Measurements from ENCODE around the gene PRR14.

PRR14 gene

DNA sequence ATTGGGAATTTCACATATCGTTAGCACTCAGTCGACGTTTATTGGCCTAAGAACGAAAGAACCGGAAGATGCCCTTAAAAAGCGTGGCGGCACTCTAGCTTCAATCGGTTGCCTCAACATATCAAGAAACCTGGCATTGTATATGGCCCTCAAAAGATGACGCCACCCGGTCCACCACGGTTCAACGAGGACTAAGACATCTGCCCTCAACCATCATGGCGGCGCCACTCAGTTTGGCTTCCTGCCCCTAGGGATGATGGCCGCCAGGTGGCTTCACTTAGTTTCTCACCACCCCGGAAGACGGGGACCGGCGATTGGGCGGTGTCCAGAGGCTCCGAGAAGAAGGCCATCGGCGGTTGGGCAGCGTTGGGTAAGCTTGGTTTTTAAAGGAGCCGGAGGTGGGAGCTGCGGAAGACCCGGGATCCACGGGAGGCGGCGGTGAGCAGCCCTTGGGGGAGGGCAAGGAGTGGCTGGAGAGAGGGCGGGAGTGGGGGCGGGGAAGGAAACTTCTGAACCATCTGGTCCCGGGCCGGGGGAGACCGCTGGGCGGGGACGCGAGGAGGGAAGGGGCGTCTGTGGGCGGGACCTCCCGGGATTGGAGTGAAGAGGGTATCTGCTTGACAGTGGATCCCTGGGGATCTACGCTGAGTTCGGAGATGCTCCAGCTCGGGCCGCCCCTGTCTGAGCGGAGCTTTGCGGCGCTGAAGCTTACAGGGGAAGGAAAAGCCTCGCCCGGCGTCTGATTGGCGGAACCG, at the start of gene PRR14:
Gene PRR14, plus strand, starts transcription at position 592 of the 755 bp plus-strand sequence. CDS start 686 bp downstream, outside the sequence.
- DNase-seq (ENCODE audit: low read depth, low spot score) = peak; percentile 100

DNA sequence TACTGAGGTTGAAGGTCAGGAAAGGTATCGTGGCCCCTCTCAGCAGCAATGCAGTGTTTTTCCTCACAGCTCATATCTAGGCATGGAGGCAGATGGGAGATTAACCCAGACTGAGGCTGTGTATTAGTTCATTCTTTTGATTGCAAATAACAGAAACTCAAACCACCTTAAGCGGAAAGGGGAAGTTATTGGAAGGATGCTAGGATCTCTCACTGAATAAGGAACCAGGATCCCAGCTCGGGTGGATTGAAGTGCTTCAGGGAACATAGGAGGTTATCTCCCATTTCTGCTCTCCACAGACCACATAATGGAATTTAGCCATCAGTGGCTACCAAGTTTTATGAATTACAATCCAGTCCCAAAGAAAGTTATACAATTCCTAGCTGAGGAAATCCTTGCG, 48.8 kb upstream of the PRR14 start:
- no peak for DNase-seq (ENCODE audit: low read depth, low spot score)

DNA sequence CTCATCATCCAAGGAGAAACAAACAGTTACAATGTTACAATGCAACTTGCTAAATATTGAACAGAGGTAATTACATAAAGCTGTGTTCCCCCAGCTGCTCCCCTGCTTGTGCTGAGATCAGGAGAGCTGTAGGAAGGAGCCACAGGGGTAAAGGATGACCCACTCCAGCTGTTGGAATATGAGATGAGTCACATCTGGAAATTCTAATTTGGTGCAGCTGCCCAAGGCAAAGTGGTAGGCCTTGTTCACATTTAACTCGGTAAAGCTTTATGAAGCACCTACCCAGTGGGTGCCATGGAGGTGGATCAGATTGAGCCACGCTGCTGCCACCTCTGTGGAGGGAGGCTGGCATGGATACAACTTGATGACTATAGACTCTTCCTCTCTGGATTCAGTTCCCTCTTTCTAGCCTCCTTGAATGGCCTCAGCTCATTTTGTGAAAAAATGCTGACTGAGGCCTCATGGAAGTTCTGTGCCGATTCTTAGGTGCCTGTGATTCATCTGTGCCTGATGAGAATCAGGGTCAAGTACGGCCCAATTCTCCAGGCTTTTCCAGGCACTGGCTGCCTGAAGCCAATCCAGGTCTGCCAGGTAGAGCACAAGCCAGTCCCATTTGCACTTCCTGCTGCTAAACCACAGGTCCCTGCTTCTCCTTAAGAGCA, 48.0 kb upstream of the PRR14 start:
- DNase-seq (ENCODE audit: low read depth, low spot score) = no peak

DNA sequence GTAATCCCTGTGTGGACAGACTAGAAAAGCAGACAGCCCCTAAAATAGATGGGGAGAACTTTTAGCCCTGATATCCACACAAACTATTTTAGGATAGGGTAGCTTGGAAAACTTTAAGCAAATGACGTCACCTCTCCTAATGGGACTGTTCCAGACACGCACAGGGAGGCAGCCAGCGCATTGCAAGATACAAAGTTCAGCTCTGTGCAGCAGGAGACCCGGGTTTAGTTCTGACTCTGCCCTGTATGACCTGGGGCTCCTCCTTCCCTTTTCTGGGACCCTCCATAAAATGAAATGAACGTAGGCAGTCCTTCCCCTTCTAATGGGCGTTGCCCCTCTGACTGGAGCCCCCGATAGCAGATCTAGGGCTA, 46.8 kb upstream of the PRR14 start:
- DNase-seq (ENCODE audit: low read depth, low spot score) = no peak

DNA sequence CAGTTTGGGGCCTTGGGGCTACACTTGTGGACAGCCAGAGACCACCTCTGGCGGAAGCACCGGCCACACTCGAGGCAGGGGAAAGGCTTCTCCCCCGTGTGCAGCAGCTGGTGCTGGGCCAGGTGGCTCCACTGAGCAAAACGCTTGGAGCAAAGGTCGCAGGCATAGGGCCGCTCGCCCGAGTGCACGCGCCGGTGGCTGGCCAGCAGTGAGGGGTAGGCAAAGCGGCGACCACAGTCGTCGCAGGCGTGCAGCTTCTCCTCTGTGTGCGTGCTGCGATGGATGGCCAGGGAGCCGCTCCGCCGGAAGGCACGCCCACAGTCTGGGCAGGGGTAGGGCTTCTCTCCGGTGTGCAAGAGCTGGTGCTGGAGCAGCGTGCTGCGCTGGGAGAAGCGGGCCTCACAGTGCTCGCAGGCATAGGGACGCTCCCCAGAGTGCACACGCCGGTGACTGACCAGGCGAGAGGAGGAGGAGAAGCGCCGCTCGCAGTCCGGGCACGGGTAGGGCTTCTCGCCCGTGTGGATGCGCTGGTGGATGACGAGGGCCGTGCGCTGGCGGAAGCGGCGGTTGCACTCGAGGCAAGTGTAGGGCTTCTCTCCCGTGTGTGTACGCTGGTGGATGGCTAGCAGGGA, 46.3 kb upstream of the PRR14 start:
- DNase-seq (ENCODE audit: low read depth, low spot score) = no peak

DNA sequence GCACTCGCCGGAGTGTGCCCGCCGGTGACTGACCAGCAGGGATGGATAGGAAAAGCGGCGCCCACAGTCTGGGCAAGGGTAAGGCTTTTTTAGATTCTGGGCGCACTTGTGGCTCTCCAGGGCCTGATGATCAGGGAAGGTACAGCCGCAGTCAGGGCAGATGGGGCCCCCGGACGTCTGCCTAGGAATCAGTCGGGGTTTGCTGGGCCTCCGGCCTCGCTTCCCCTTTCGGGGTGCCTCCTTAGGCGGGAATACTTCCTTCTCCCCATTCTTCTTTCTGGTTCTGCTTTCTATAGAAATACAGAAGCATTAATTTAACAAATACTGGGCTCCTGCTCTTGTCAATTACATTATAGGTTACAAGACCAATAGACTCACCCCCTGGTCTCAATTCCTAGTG, 45.6 kb upstream of the PRR14 start:
- no peak for DNase-seq (ENCODE audit: low read depth, low spot score)

DNA sequence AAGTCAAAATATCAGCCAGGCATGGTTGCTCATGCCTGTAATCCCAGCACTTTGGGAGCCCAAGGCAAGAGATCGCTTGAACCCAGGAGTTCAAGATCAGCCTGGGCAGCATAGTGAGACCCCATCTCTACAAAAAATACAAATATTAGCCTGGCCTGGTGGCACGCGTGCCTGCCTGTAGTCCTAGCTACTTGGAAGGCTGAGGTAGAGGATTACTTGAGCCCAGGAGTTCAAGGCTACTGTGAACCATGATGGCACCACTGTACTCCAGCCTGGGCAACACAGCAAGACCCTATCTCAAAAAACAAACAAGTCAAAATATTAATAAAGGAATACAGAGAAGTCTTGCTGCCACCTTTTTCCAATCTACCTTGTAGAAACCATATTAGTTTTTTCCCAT, 44.8 kb upstream of the PRR14 start:
- no peak for DNase-seq (ENCODE audit: low read depth, low spot score)

DNA sequence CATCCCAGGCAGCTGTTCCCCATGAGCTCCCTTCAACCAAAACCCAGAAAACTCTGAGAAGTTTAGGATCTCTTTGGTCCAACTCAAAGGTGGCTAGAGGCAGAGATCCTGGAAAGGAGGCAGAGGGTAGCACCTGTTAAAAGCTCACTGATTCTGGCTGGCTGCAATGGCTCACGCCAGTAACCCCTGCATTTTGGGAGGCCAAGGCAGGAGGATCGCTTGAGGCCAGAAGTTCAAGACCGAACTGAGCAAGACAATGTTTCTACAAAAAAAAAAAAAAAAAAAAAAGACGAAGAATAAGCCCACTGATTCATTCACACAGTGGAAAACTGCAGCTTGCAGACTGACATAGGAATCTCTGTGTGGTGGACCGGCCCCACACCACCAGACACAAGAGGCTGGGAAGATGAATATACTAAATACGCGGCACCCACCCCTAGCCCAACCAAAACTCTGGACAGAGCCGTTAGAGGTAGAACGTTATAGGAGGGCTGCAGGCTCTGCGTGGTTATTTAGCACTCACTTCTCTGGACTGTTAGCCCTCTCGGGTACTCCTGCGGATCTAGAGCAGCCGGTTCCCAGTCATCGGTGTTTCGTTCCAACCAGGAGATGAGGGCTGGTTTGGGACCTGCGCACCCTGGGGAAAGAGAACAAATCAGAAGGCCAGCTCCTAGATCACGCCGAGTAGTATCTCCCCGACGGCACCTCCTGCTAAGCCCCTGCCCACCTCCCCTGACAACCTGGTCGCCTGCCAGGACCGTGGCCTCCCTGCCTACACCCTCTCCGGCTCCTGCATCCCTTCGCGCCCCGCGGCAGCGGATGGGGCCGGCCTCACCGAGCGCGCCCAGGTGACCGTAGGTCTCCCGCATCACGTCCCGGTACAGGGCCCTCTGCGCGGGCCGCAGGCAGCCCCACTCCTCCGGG, 41.5 kb upstream of the PRR14 start:
- peak; percentile 78 for DNase-seq (ENCODE audit: low read depth, low spot score)

DNA sequence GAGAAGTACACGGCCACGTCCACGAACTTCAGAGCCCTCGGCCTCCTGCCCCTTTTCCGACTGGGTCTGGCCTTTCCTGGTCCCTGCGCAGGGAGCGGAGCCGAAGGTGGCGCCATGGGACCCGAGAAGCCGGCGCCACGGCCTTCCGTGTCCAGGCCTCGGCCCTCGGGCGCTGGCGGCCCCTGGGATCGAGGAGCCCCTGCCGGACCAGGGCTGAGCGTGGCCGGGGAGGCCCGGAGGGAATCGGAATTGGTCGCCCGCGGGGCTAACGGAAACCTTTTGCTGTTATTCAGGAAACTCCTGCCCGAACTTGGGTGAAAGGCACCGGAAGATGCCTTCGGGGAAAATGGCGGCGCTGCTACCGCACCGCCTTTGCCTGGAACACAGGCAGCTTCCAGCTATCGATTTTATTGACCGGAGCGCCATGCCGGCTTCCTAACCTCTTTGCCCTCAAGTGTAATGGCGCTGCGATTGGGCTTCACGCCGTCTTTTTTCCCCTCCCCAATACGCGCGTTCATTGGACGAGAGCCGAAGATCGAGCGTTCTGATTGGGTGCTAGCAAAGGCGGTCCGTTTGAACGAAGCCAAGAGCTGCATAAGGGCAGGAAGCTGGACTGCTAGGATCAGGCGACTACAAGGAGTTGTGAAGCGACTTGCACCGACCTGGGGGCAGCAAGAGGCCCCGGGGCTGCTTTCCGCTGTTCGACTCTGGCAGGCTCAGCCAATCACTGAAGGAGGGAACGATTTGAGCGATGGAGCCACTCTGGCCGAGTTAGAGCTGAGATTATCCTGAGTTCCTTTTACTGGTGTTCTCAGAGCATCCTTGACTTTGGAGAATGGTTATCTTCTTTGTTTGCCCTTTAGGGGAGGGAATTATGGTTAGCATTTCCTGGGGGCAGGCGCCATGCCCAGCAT, 40.6 kb upstream of the PRR14 start, which contains the start of gene ZNF689:
Gene ZNF689, minus strand, starts transcription at position 464 of the 914 bp plus-strand sequence. Its CDS starts 348 bp downstream, at position 116.
- DNase-seq (ENCODE audit: low read depth, low spot score) = peak; percentile 98

DNA sequence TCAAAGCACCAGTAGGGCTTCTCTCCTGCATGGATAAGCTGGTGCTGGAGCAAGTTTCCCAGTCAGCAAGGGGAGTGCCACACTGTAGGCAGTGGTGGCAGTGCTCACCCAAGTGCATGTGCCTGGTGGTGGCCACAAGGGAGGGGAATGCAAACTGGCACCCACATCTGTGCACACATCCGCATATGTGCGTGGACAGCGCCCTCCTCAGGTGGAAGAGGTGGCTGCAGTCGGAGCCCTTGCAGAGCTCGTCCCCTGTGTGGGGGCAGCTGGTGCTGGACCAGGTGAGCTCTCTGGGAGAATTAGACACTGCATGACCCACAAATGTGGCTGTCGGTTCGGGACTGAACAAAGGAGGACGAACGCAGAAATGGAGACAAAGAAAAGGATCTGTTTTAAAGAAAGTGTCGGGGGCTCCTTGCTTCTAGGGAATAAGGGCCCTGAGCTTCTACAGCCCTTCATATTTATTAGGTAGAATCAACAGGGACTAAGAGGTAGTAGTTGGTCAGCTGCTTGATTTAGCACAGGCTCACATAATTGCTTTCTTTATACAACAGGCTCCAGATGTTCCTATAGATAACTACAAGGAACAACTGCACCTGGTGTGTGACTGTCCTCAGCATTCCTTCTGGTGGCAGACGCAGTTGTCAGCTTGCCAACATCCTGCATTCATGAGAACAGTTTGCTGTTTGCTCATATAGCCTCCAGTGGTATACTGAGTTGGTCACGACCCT, 35.2 kb upstream of the PRR14 start:
- DNase-seq (ENCODE audit: low read depth, low spot score) = peak; percentile 32

DNA sequence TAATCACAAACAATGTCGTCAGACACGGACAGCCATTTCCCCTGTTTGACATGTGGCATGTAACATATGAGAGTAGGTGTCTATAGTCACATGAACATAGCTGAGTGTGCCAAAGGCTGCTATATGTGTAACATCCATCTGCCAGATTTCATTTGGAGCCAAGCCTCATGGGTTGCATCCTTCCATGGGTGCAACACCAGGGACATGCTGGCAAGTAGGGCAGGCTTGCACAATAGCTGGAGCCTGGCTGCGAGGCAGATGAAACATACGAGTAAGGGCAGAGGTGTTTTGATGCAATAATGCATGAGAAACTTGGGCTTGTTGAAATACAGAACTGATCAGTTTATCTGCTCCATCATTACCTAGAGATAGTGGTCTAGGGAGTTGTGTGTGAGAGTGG, 31.6 kb upstream of the PRR14 start:
- DNase-seq (ENCODE audit: low read depth, low spot score) = no peak

DNA sequence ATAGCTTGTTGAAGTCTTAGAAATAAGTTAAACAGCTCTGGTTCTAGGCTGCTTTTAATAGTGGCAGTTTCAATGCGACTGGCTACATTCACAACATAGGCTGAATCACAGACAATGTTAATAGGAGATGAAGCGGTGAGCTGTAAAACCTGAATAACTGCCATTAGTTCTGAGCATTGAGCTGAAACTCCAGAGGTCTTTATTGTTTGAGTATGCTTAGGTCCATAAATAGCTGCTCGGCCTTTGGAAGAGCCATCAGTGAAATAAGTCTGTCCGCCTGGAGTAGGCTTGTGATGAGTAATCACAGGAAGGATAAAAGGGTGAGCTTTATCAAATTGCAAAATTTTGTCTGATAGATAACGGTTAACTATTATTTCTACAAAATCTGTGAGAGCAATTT, 31.1 kb upstream of the PRR14 start:
- no peak for DNase-seq (ENCODE audit: low read depth, low spot score)

DNA sequence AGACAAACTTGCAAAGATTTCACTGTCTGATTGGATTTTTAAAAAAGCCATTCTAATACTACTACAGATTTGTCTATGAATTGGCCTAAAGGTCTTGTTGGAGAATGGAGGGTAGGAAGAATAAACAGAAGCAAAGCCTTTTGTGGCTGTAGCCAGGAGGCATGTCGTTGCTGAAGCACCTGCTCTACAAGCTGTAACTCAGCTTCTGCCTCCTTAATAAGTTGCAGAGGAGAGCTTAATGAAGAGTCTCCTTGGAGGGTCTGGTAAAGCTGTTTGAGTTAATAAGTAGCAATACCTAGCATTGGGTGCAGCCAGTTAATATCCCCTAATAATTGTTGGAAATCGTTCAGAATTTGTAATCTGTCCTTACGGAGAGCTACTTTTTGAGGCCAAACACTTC, 30.6 kb upstream of the PRR14 start:
- DNase-seq (ENCODE audit: low read depth, low spot score) = no peak

DNA sequence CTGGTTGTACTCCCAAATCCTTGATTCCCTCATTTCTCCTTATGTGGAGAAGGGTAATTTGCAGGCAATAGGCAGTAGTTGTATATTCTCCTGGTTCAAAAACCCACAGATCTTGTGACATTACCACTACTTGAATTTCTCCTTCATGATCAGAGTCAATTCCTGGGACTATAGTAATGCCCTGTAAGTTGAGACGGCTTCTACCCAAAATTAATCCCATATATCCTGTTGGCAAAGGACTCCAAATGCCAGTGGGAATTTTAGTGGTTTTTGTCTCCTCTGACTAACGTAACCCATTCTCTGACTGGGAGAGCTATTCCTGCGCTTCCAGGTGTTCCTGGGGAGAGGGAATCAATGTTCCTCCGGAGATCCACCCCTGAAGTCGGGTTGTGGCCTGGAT, 29.0 kb upstream of the PRR14 start:
- no peak for DNase-seq (ENCODE audit: low read depth, low spot score)

DNA sequence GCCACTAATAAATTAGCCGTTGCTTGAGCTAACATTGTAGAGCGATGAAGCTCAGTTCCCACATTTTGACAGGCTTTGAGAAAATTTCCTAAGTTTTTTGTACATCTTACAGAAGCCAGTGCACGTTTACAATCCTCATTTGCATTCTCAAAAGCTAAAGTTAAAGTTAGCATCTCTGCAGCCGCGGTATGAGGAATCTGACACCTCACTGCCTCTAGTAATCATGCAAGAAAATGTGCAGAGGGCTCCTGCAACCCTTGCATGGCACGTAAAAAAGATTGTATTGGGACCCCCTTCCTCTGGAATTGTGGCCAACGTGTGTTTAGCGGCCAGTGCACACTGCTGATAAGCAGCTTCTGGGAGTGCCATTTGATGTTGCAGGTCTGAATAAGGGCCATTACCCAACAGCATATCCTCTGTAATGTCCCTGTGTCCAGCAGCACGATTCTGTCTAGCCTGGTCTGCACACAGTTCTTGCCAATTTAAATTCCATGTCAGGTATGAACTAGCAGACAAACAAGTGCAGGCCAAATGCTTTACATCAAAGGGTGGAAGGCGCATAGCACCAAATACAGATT, 28.2 kb upstream of the PRR14 start:
- DNase-seq (ENCODE audit: low read depth, low spot score) = no peak

DNA sequence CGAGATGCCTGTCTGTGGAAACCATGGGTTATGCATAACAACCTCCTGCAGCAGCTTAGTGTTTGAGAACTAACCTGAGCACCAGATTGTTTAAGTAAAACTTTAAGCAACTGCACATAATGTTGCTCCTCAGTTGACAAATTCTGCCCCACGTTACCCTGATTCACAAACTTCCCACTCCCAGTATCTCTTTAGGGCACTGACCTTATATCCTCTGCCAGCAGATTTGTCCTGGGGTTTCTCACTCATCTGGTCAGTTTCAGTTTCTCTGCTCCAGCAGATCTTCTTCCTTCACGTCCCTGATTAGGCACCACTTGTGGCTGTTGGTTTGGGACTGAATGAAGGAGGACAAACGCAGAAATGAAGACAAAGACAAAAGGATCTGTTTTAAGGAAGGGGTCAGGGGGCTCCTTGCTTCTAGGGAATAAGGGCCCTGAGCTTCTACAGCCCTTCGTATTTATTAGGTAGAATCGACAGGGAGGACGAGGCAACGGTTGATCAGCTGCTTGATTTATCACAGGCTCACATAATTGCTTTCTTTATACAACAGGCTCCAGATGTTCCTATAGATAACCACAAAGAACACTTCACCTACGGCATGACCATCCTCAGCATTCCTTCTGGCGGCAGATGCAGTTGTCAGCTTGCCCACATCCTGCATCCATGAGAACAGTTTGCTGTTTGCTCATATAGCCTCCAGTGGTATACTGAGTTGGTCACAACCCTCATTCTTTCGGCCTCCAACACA, 27.1 kb upstream of the PRR14 start:
- DNase-seq (ENCODE audit: low read depth, low spot score) = no peak

DNA sequence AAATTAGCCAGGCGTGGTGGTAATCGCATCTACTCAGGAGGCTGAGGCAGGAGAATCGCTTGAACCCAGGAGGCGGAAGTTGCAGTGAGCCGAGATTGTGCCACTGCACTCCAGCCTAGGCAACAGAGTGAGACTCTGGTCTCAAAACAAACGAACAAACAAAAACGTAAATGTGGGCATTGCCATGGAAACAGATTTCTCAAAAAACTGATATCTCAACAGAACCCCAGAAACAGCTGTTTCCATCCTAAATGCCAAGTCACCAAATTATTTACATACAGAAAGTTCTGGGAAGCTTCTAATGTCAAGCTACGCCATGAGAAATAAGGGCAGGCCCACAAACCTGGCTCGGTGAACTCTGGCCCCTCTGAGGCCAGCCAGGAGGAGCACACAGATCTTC, 24.5 kb upstream of the PRR14 start:
- no peak for DNase-seq (ENCODE audit: low read depth, low spot score)

DNA sequence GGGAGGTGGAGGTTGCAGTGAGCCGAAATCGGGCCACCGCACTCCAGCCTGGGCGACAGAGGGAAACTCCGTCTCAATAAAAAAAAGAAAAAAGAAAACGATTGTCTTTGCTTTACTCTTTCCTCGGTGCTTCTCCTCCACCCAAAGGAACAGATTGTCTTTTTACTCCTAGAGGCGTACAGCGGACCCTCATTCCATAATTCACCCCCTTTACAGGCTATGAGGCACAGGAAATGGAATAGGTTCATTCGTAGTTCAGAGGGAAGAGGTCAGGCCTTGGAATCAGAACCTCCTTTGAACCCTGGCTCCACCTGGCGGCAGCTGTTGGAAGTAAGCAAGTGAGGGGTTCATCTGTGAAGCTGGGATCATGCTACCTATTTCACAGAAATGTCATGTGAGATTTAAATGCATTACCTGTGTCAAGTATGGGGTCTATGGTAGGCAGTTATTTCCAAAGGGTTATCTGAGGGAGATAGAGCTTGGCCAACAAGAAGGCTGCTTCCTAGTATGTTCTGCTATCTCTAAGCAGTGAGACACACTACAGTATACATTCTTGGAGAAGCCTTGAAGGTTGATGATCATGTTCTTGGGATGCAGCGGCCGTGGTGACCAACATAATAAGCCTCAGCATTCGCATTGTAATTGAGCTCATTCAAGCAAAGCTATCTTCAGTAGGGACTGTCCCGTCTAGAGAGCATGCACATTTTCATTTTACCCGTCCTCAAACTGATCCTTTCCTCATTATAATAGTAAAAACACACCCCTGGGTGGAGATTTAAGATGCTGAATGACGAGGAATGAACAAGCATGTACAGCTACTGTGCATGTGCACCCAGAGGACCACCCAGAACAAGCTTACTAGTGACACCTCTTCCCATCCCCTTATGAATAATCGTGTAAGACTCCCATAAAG, 21.9 kb upstream of the PRR14 start:
- DNase-seq (ENCODE audit: low read depth, low spot score) = peak; percentile 81

Data from astrocyte of the hippocampus (primary cell).